Measurements from ENCODE around the gene CYP2A6.

CYP2A6 gene

GRCh38 chr19:40807147-40808020 is 42.9 kb downstream of the CYP2A6 start:
- peaks cover 66% of the 10 kb centered on the region for H3K4me1 Mint-ChIP-seq
- TF ChIP-seq CTCF (IDR thresholded peaks at IDR 0.05; ENCODE audit: unreplicated experiment in 3 of 3), result peak; percentile 6 to 44 (median 31)

GRCh38 chr19:40806423-40807146 is 43.7 kb downstream of the CYP2A6 start:
- peaks cover 69% of the 10 kb centered on the region for H3K4me1 Mint-ChIP-seq
- peak; percentile 91 to 93 (median 92) for TF ChIP-seq CTCF (IDR thresholded peaks at IDR 0.05; ENCODE audit: unreplicated experiment in 3 of 3)
- H3K9me3 Mint-ChIP-seq, result no peaks in the 10 kb centered on the region
- H3K36me3 Mint-ChIP-seq (ENCODE audit: low read depth), result peaks cover 36% of the 10 kb centered on the region
- no peaks in the 10 kb centered on the region for H3K27me3 Mint-ChIP-seq (ENCODE audit: low read depth)
- peak overlapping the region; percentile 79 to 92 (median 85) for H3K27ac Mint-ChIP-seq
- peak overlapping the region; percentile 72 to 79 (median 73) for H3K4me3 Mint-ChIP-seq

More at GRCh38 chr19:40807147-40808020, 42.9 kb downstream of the CYP2A6 start:
- peaks cover 29% of the 10 kb centered on the region for H3K36me3 Mint-ChIP-seq (ENCODE audit: low read depth)
- H3K4me3 Mint-ChIP-seq, result peak overlapping the region; percentile 19 to 72 (median 32)
- peak overlapping the region; percentile 79 to 92 (median 85) for H3K27ac Mint-ChIP-seq
- H3K27me3 Mint-ChIP-seq (ENCODE audit: low read depth), result no peaks in the 10 kb centered on the region
- no peaks in the 10 kb centered on the region for H3K9me3 Mint-ChIP-seq

- TF ChIP-seq CTCF (IDR thresholded peaks at IDR 0.05; ENCODE audit: unreplicated experiment in 3 of 3), result no peak
- Mint-ChIP-seq H3K27me3 (ENCODE audit: low read depth) (no peaks in the 10 kb centered on the region), H3K27ac (peak overlapping the region in 1 of 3 experiments; percentile 79), H3K36me3 (ENCODE audit: low read depth) (peaks cover 31% of the 10 kb centered on the region), H3K4me3 (no peak overlapping the region), H3K9me3 (no peaks in the 10 kb centered on the region), H3K4me1 (peaks cover 60% of the 10 kb centered on the region)
Observed at GRCh38 chr19:40805258-40805868, 44.9 kb downstream of the CYP2A6 start.

- Mint-ChIP-seq H3K9me3 (no peaks in the 10 kb centered on the region), H3K27me3 (ENCODE audit: low read depth) (no peaks in the 10 kb centered on the region), H3K36me3 (ENCODE audit: low read depth) (peaks cover 31% of the 10 kb centered on the region), H3K27ac (peak overlapping the region in 2 of 3 experiments; percentile 65 to 79), H3K4me3 (peak overlapping the region; percentile 16 to 62 (median 48)), H3K4me1 (peaks cover 55% of the 10 kb centered on the region)
- TF ChIP-seq CTCF (IDR thresholded peaks at IDR 0.05; ENCODE audit: unreplicated experiment in 3 of 3), result no peak
Observed at GRCh38 chr19:40804783-40805242, 45.4 kb downstream of the CYP2A6 start.

- Mint-ChIP-seq H3K4me1 (peaks cover 54% of the 10 kb centered on the region), H3K36me3 (ENCODE audit: low read depth) (peaks cover 31% of the 10 kb centered on the region), H3K27me3 (ENCODE audit: low read depth) (no peaks in the 10 kb centered on the region), H3K27ac (peak overlapping the region; percentile 69 to 79 (median 73)), H3K9me3 (no peaks in the 10 kb centered on the region), H3K4me3 (peak overlapping the region; percentile 48 to 98 (median 80))
- TF ChIP-seq CTCF (IDR thresholded peaks at IDR 0.05; ENCODE audit: unreplicated experiment in 3 of 3), result no peak
Observed at GRCh38 chr19:40803857-40804782, 46.1 kb downstream of the CYP2A6 start.

Data from nephron (organoid).